Limb (tissue), 2 donors: ENCODE measurements around the gene MCCD1.

Experiments
- DNase-seq, 2 donors: peaks; one replicate each; pipeline ENCODE4 v3.0.0-alpha.2; 2016; ENCODE audit errors: extremely low spot score in 2 of 2

The MCCD1 gene

GRCh38 chr6:31569861-31570536 is 41.2 kb downstream of the MCCD1 start:
- no peak for DNase-seq

- DNase-seq = no peak
These were observed 43.5 kb downstream of the MCCD1 start, which contains the start of gene LTA for GRCh38 chr6:31572041-31572911. TSS of gene LTA (plus strand) at chr6:31572289. CDS start at chr6:31572743, 454 bp downstream.

GRCh38 chr6:31573239-31574105 is 44.7 kb downstream of the MCCD1 start:
- DNase-seq = no peak

GRCh38 chr6:31574106-31575061 is 45.6 kb downstream of the MCCD1 start:
- DNase-seq = no peak

- DNase-seq = no peak
These were observed 46.7 kb downstream of the MCCD1 start, which contains the start of gene TNF for GRCh38 chr6:31575335-31575901. TSS of gene TNF (plus strand) at chr6:31575565. CDS start at chr6:31575742, 177 bp downstream.

GRCh38 chr6:31575952-31576685 is 47.4 kb downstream of the MCCD1 start:
- DNase-seq = no peak

GRCh38 chr6:31576897-31577578 is 48.3 kb downstream of the MCCD1 start:
- DNase-seq = no peak

GRCh38 chr6:31577579-31577966 is 48.8 kb downstream of the MCCD1 start:
- no peak for DNase-seq

- no peak for DNase-seq
These were observed 49.7 kb downstream of the MCCD1 start for GRCh38 chr6:31578184-31579118.

GRCh38 chr6:31579119-31579505 is 50.4 kb downstream of the MCCD1 start:
- DNase-seq = no peak
